OCI-LY3 (cell line): ENCODE results near the gene TTC13.

Source experiments
- H2AFZ ChIP-seq: fragments of 200-600, 300-600 bp; shearing (Covaris generic); 2 replicates; pipeline ENCODE4 v1.6.0; 2014; ENCODE audit warnings: antibody characterized with exemption, low read depth, low read length
- H3K27ac ChIP-seq: fragments of 200-600, 300-600 bp; sonication (generic); 2 replicates; pipeline ENCODE4 v1.5.1; 2014; ENCODE audit warnings: mild to moderate bottlenecking, low read length, moderate library complexity, mixed read lengths
- H3K27me3 ChIP-seq: fragments of 200-600, 300-600 bp; sonication (generic); 2 replicates; pipeline ENCODE4 v1.6.1; 2014; ENCODE audit warnings: low read depth, low read length, mixed read lengths
- H3K36me3 ChIP-seq: fragments of 200-600, 300-600 bp; sonication (generic); replicated peaks from 2 replicates; pipeline ENCODE3; 2014; ENCODE audit warnings: low read depth, low read length, mixed read lengths
- H3K4me1 ChIP-seq: fragments of 300-600, 200-600 bp; sonication (generic); 2 replicates; pipeline ENCODE4 v1.6.1; 2014; ENCODE audit warnings: low read length, mixed read lengths
- H3K4me2 ChIP-seq: fragments of 200-600, 300-600 bp; sonication (generic); 2 replicates; pipeline ENCODE4 v1.6.1; 2014; ENCODE audit warnings: low read length, mixed read lengths
- H3K4me3 ChIP-seq: fragments of 300-600, 200-600 bp; sonication (generic); 2 replicates; pipeline ENCODE4 v1.5.1; 2014; ENCODE audit warnings: antibody characterized with exemption, mild to moderate bottlenecking, low read length, moderate library complexity
- H3K79me2 ChIP-seq: fragments of 300-600, 200-600 bp; shearing (Covaris generic); 2 replicates; pipeline ENCODE4 v1.6.1; 2014; ENCODE audit warnings: mild to moderate bottlenecking, low read length, mixed read lengths
- H3K9ac ChIP-seq: fragments of 300-600, 200-600 bp; shearing (Covaris generic); 2 replicates; pipeline ENCODE4 v1.6.0; 2014; ENCODE audit warnings: mild to moderate bottlenecking, low read length, moderate library complexity
- H3K9me3 ChIP-seq: fragments of 200-600, 300-600 bp; shearing (Covaris generic); 2 replicates; pipeline ENCODE4 v1.6.1; 2014; ENCODE audit warnings: low read length, mixed read lengths; ENCODE audit not compliant: insufficient read depth
- H4K20me1 ChIP-seq: fragments of 200-600, 300-600 bp; sonication (generic); 2 replicates; pipeline ENCODE4 v1.6.1; 2016; ENCODE audit warnings: low read length, mixed read lengths; ENCODE audit not compliant: insufficient read depth
- EZH2phosphoT487 ChIP-seq: fragments of 200-600 bp; shearing (Covaris generic); IDR thresholded peaks from 2 replicates; pipeline ENCODE4 v1.6.1; 2018; ENCODE audit warnings: antibody characterized with exemption, mixed run types, low read depth
- TF ChIP-seq, protein P1 (sequence below): fragments of 200-600, 300-600 bp; sonication (generic); IDR thresholded peaks from 2 replicates; pipeline ENCODE4 v1.5.1; 2014; ENCODE audit warnings: antibody characterized with exemption, low read length, low read depth

TTC13 gene

DNA sequence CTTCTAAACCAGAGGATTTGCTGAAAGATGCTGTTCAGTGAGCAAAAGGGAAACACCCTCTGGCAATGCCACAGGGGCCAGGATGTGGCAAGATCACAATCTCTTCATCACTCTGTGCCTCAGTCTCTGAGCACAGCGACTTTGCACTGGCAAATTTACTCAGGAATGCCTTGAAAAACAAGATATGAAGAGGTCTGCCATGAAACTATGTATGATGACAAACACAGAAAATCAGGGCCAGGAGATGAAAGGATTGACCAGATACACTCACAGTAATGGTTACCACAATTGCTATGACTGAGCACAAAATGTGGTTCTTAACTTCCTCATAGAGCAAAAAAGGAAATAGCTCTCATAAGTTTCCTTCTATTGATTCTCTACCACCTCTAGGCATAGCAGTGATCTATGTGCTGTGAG, 5.8 kb downstream of the TTC13 start:
- H3K4me3 ChIP-seq: peak overlapping the region; percentile 8; the same call in 1 of the 2 replicates
- H3K9ac ChIP-seq: peak overlapping the region; percentile 3; the same call in 1 of the 2 replicates
- H2AFZ ChIP-seq: peak overlapping the region; percentile 17; the same call in 1 of the 2 replicates
- no peak for TF ChIP-seq EZH2phosphoT487
- TF ChIP-seq, protein P1, sequence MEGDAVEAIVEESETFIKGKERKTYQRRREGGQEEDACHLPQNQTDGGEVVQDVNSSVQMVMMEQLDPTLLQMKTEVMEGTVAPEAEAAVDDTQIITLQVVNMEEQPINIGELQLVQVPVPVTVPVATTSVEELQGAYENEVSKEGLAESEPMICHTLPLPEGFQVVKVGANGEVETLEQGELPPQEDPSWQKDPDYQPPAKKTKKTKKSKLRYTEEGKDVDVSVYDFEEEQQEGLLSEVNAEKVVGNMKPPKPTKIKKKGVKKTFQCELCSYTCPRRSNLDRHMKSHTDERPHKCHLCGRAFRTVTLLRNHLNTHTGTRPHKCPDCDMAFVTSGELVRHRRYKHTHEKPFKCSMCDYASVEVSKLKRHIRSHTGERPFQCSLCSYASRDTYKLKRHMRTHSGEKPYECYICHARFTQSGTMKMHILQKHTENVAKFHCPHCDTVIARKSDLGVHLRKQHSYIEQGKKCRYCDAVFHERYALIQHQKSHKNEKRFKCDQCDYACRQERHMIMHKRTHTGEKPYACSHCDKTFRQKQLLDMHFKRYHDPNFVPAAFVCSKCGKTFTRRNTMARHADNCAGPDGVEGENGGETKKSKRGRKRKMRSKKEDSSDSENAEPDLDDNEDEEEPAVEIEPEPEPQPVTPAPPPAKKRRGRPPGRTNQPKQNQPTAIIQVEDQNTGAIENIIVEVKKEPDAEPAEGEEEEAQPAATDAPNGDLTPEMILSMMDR: no peak
- peaks cover 17% of the 10 kb centered on the region for H3K36me3 ChIP-seq
- H3K27ac ChIP-seq: peak overlapping the region; percentile 55
- H4K20me1 ChIP-seq: no peaks in the 10 kb centered on the region
- H3K9me3 ChIP-seq: no peaks in the 10 kb centered on the region
- peaks cover 65% of the 10 kb centered on the region for H3K79me2 ChIP-seq
- H3K4me1 ChIP-seq: peaks cover 23% of the 10 kb centered on the region
- peak overlapping the region; percentile 52 for H3K4me2 ChIP-seq
- H3K27me3 ChIP-seq: no peaks in the 10 kb centered on the region

DNA sequence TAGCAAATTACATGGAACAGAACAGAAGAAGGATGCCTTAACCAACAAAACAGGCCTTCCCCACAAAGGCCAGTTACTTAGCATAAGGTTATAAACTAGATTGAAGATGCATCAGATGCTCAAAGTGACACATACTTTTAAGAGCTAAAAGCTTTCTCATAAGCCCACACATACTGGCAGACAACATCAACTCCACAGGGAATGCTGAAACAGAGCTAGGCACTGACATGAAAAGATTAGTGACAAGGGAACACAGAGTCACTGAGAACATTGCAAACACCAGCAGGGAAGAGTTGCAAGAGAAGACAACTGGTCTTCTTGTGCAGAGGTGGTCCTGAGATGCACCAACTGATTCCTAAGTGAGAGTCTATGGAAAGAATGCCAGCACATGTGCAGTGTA, 6.9 kb downstream of the TTC13 start:
- H2AFZ ChIP-seq: no peak overlapping the region
- TF ChIP-seq, protein P1: no peak
- no peak for TF ChIP-seq EZH2phosphoT487
- peaks cover 54% of the 10 kb centered on the region for H3K79me2 ChIP-seq
- no peak overlapping the region for H3K9ac ChIP-seq
- H3K36me3 ChIP-seq: peaks cover 17% of the 10 kb centered on the region
- H3K4me2 ChIP-seq: no peak overlapping the region
- no peaks in the 10 kb centered on the region for H3K9me3 ChIP-seq
- H4K20me1 ChIP-seq: no peaks in the 10 kb centered on the region
- H3K27ac ChIP-seq: no peak overlapping the region
- no peaks in the 10 kb centered on the region for H3K27me3 ChIP-seq
- no peak overlapping the region for H3K4me3 ChIP-seq
- peaks cover 16% of the 10 kb centered on the region for H3K4me1 ChIP-seq

DNA sequence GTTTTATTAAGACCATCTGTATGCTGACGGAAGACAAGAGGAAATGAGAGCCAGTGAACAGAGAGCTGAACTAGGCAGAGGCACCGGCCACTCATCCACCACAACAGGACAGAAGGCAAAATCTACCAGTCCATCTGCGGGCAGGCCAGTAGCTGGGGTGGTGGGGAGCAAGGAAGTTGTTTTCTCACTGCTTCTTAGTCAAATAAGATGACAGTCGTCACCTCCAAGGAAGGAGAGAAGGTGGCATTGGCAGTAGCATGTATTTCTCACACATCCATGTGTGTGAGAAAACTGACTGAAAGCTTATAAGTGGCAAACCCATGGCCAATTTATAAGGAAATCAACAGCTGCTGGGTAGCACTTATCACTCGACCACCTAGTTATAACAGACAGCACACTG, 8.2 kb downstream of the TTC13 start:
- Histone ChIP-seq H3K36me3 (peaks cover 12% of the 10 kb centered on the region), H3K79me2 (peaks cover 49% of the 10 kb centered on the region), H3K4me2 (no peak overlapping the region), H3K9me3 (no peaks in the 10 kb centered on the region), H3K27ac (no peak overlapping the region), H3K9ac (no peak overlapping the region), H3K27me3 (no peaks in the 10 kb centered on the region), H3K4me1 (peaks cover 14% of the 10 kb centered on the region), H4K20me1 (no peaks in the 10 kb centered on the region), H2AFZ (no peak overlapping the region), H3K4me3 (no peak overlapping the region)
- no peak for TF ChIP-seq EZH2phosphoT487
- TF ChIP-seq, protein P1: no peak

DNA sequence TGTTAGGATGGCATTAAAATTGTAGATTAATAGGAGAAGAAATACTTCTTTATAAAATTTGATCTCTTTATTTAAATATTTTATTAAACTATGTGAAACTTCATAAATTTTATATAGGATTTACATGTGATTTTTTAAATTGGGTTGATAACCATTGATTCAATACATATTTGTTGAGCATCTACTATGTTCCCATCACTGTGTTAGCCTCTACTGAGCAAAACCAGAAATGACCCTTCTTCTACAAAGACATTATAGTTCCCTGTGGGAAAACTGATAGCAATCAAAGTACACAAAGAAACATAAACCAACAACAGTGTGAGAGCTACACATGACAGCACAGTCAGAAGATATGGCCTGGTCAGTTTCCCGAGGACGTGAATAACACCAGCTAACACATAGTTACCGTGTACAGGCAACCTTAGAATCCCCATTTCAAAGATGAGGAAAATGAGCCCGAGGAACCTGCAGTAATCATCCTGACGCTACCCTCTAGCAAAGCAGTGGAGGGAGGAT, 12.2 kb downstream of the TTC13 start:
- Histone ChIP-seq H3K4me1 (no peaks in the 10 kb centered on the region), H3K79me2 (peaks cover 42% of the 10 kb centered on the region), H3K27ac (no peak overlapping the region), H4K20me1 (no peaks in the 10 kb centered on the region), H3K9ac (no peak overlapping the region), H3K4me2 (no peak overlapping the region), H3K27me3 (no peaks in the 10 kb centered on the region), H3K36me3 (peaks cover 9% of the 10 kb centered on the region), H3K4me3 (no peak overlapping the region), H3K9me3 (no peaks in the 10 kb centered on the region), H2AFZ (no peak overlapping the region)
- TF ChIP-seq, protein P1: no peak
- no peak for TF ChIP-seq EZH2phosphoT487
